Astrocyte of the cerebellum (primary cell): Measurements from ENCODE around the gene IFT80.

ENCODE experiments used
- DNase-seq: peaks from one replicate; pipeline ENCODE4 v3.0.0-alpha.2; 2011; ENCODE audit warnings: low read depth
- H3K4me3 ChIP-seq: 2 replicates; pipeline ENCODE4 v1.5.1; 2011; ENCODE audit warnings: mild to moderate bottlenecking, low read depth, low read length, moderate library complexity
- in situ Hi-C: cut with HindIII; loops from 2 replicates; pipeline ENCODE4 v1.10.0; 2017; ENCODE audit warnings: low sequenced_read_pairs
- TF ChIP-seq, protein P1 (sequence below): IDR thresholded peaks from 2 replicates; pipeline ENCODE4 v1.5.1; 2012; ENCODE audit warnings: low read length, low read depth, moderate library complexity, mild to moderate bottlenecking; ENCODE audit errors: missing control alignments

The IFT80 gene

GRCh38 chr3:160437083-160437455, 38.0 kb upstream of the IFT80 start:
- in situ Hi-C loops: no loop called here
- no peak overlapping the region for H3K4me3 ChIP-seq
- DNase-seq: no peak
- TF ChIP-seq, protein P1, sequence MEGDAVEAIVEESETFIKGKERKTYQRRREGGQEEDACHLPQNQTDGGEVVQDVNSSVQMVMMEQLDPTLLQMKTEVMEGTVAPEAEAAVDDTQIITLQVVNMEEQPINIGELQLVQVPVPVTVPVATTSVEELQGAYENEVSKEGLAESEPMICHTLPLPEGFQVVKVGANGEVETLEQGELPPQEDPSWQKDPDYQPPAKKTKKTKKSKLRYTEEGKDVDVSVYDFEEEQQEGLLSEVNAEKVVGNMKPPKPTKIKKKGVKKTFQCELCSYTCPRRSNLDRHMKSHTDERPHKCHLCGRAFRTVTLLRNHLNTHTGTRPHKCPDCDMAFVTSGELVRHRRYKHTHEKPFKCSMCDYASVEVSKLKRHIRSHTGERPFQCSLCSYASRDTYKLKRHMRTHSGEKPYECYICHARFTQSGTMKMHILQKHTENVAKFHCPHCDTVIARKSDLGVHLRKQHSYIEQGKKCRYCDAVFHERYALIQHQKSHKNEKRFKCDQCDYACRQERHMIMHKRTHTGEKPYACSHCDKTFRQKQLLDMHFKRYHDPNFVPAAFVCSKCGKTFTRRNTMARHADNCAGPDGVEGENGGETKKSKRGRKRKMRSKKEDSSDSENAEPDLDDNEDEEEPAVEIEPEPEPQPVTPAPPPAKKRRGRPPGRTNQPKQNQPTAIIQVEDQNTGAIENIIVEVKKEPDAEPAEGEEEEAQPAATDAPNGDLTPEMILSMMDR: no peak

DNA sequence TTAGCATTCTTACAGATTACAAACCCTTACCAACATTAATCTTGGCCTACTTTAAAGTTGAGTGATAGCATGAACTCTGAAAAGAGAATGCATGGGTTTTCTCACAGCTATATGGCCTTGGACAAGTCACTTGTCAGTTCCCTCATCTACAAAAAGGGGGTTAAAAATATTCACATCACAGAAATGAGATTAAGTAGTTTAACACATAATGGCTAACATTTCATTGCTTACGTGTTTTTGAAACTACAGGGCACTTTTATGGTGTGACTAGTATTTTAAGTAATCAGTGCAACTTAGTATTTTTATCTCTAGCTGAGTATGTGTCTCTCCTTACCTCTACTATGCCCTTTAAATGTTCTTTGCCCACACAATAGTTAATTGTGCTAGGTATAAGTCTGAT, 36.7 kb upstream of the IFT80 start:
- TF ChIP-seq, protein P1: no peak
- no peak for DNase-seq
- no peak overlapping the region for H3K4me3 ChIP-seq
- in situ Hi-C loops: no loop called here

GRCh38 chr3:160435095-160435494, 36.1 kb upstream of the IFT80 start:
- TF ChIP-seq, protein P1: no peak
- no peak for DNase-seq
- H3K4me3 ChIP-seq: no peak overlapping the region
- in situ Hi-C loops: no loop called here

GRCh38 chr3:160434071-160434470, 35.0 kb upstream of the IFT80 start:
- no peak overlapping the region for H3K4me3 ChIP-seq
- in situ Hi-C loops: no loop called here
- peak; percentile 49 for DNase-seq
- TF ChIP-seq, protein P1: no peak

DNA sequence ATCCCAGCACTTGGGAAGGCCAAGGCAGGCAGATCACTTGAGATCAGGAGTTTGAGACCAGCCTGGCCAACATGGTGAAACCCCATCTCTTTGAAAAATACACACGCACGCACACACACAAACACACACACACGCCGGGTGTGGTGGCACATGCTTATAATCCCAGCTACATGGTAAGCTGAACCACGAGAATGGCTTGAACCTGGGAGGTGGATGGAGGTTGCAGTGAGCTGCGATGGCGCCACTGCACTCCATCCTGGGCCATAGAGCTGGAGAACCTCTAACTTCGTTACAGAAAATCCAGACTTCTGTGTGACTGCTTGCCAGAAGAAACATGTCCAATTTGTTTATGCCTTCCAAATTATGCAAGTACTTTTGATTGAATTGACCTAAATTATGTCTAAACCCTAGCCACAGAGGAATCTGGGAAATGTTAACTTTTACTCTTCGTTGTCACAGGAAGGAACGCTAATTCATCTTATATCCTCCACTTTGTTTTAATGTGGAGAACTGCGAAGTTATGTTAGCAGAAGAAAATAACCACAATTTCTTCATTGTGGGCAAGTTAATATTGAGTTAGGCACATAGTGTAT, 28.9 kb upstream of the IFT80 start:
- no peak for DNase-seq
- in situ Hi-C loops: no loop called here
- H3K4me3 ChIP-seq: no peak overlapping the region
- TF ChIP-seq, protein P1: no peak

DNA sequence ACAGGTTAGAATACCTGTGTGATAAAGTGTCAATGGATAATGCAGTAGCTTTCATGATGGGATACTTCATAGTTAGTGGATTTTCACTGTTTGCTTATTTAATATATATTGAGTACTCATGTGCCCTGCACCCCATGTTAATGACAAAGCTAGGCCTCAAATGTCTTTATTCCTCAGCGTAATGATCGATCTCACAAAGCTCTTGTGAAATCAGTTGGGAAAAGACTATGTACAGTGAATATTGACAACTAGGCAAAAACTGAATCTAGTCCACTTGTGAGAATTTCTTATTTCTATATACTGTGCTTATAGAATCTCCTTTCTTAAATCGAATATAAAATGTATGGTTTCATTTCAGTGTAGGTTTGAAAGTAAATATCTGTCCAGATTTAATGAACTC, 18.3 kb upstream of the IFT80 start:
- TF ChIP-seq, protein P1: no peak
- in situ Hi-C loops: no loop called here
- no peak overlapping the region for H3K4me3 ChIP-seq
- DNase-seq: no peak
